HG03095 (cell line): ENCODE results near the gene TCP11L2.

Source experiments
- ATAC-seq: cut with Tn5 transposase; IDR thresholded peaks from one replicate; pipeline ENCODE4 v1.9.1; 2021; ENCODE audit warnings: moderate library complexity; ENCODE audit not compliant: unreplicated experiment

Gene TCP11L2

DNA sequence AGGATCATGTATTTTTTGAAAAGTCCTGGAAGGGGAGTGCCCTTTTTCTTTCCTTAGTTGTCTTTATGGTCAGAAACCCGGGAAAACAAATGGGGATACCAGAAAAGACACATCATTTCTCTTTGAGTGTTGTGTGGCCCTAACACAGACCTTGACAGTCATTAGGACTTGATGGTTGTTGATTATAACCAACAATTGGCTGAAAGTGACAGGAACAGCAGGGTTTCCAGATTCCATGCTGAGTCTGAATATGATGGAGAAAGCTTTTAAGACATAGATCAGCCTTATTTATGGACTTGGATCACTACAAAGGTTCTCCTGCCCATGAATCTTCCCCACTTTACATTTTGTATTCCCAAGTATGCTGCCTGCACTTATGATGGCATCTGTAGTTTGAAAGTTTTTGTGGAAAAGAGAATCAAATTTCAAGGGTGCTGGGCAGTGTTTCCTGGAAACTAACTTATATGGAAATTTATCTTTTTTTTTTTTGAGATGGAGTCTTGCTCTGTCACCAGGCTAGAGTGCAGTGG lies 85.4 kb downstream of the TCP11L2 start:
- ATAC-seq, result no peak

DNA sequence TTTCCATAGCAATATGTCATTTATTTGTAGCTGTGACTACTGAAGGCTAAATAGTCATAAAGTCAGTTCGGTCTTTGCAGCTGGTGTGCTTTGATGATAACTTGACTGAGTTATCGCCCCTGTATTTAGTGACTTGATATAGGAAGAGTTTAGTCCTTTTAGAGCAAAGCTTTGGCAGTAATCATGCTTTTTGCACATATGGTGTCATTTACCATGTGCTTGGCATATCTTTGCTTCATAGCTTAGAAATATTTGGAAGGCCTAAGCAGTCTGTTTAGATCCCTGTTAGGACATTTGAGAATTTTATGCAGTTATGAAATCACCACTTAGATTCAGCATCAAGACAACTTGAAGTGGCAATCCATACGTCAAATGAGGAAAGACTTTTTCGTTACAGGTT lies 86.6 kb downstream of the TCP11L2 start:
- no peak for ATAC-seq

DNA sequence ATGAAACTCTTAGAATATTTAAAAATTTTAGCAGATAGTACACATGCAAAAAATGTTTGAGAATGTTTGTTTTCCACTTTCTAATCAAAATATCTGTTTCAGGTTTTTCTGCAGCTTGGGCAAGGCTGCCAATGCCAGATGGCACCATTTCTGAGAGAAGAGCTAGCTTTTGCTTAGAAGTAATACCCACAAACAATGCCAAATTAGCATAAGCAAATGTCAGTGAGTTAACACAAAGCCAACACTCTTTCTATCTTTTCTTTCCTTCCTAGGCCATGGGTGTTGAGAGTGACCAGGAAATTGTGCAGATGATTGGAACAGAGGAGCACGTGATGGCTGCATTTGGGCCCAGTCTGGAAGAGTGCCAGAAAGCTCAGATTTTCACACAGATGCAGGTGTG lies 90.2 kb downstream of the TCP11L2 start:
- no peak for ATAC-seq
